ENCODE results near the gene PPT2. TPM values are rescaled to one million over a fixed set of nuclear protein-coding genes. Genes with fewer than 3 reads are reported as not detected.

PPT2 gene
- total RNA-seq, 6 donors from 2014 or later: 7.0 to 64.8 (median 16.8) TPM

DNA sequence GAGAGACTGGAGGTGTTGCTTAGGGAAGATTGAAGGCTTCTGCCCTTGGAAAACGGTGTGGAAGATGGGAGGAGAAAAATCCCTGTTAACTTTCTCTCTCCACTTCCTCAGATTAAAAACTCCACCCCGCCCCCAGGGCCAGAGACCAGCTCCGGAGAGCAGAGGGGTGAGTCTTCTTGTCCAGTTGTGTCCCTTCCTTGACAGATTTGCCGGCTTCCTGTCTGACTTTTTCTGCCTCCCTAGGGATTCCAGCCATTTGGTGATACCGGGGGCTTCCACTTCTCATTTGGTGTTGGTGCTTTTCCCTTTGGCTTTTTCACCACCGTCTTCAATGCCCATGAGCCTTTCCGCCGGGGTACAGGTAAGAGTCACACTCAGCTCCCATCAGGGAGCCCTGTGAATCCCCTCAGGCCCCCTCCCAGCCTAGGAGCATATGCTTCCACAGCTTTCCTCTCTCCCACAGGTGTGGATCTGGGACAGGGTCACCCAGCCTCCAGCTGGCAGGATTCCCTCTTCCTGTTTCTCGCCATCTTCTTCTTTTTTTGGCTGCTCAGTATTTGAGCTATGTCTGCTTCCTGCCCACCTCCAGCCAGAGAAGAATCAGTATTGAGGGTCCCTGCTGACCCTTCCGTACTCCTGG lies 25.9 kb downstream of the PPT2 start:
- WGBS, 2 donors: 69 to 75% methylated on average over 10 of the region's 10 CpGs

GRCh38 chr6:32181148-32181702 lies 27.3 kb downstream of the PPT2 start:
- Histone ChIP-seq H3K27me3 (no peaks in the 10 kb centered on the region), H3K27ac (peak overlapping the region in 2 of 4 donors; percentile 93 to 97), H3K36me3 (peaks cover 7 to 40% (median 24%) of the 10 kb centered on the region in 4 donors), H3K4me3 (peak overlapping the region in 1 of 4 donors; percentile 41), H3K9me3 (no peaks in the 10 kb centered on the region), H3K4me1 (peaks cover 41 to 61% (median 52%) of the 10 kb centered on the region in 4 donors)
- ATAC-seq (ENCODE audit: low FRiP score in 2 of 2) (no peak), DNase-seq (no peak)
- WGBS, 2 donors: 91% methylated on average over 15 of the region's 15 CpGs
- TF ChIP-seq, protein P1, sequence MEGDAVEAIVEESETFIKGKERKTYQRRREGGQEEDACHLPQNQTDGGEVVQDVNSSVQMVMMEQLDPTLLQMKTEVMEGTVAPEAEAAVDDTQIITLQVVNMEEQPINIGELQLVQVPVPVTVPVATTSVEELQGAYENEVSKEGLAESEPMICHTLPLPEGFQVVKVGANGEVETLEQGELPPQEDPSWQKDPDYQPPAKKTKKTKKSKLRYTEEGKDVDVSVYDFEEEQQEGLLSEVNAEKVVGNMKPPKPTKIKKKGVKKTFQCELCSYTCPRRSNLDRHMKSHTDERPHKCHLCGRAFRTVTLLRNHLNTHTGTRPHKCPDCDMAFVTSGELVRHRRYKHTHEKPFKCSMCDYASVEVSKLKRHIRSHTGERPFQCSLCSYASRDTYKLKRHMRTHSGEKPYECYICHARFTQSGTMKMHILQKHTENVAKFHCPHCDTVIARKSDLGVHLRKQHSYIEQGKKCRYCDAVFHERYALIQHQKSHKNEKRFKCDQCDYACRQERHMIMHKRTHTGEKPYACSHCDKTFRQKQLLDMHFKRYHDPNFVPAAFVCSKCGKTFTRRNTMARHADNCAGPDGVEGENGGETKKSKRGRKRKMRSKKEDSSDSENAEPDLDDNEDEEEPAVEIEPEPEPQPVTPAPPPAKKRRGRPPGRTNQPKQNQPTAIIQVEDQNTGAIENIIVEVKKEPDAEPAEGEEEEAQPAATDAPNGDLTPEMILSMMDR (IDR thresholded peaks at IDR 0.05): no peak
- TF ChIP-seq POLR2AphosphoS5 (IDR thresholded peaks at IDR 0.05) (no peak), EP300 (IDR thresholded peaks at IDR 0.05) (no peak), POLR2A (IDR thresholded peaks at IDR 0.05) (no peak)

More for the DNA sequence above, 25.9 kb downstream of the PPT2 start:
- peak overlapping the region in 3 of 4 donors; percentile 18 to 97 (median 95) for H3K27ac ChIP-seq
- H3K4me3 ChIP-seq: peak overlapping the region in 1 of 4 donors; percentile 80
- TF ChIP-seq EP300 (IDR thresholded peaks at IDR 0.05) (no peak), POLR2A (IDR thresholded peaks at IDR 0.05) (no peak), POLR2AphosphoS5 (IDR thresholded peaks at IDR 0.05) (no peak)
- TF ChIP-seq, protein P1 (IDR thresholded peaks at IDR 0.05): no peak
- ATAC-seq (ENCODE audit: low FRiP score in 2 of 2): no peak
- H3K9me3 ChIP-seq: no peaks in the 10 kb centered on the region
- H3K36me3 ChIP-seq: peaks cover 7 to 36% (median 22%) of the 10 kb centered on the region in 4 donors
- DNase-seq: no peak
- H3K27me3 ChIP-seq: no peaks in the 10 kb centered on the region
- H3K4me1 ChIP-seq: peaks cover 41 to 63% (median 53%) of the 10 kb centered on the region in 4 donors

- TF ChIP-seq EP300 (IDR thresholded peaks at IDR 0.05) (no peak), POLR2A (IDR thresholded peaks at IDR 0.05) (no peak), POLR2AphosphoS5 (IDR thresholded peaks at IDR 0.05) (no peak)
- TF ChIP-seq, protein P1 (IDR thresholded peaks at IDR 0.05): no peak
- Histone ChIP-seq H3K27ac (peak overlapping the region; percentile 72 to 98 (median 95)), H3K4me3 (peak overlapping the region in 2 of 4 donors; percentile 20 to 41), H3K27me3 (no peaks in the 10 kb centered on the region), H3K4me1 (peaks cover 38 to 61% (median 52%) of the 10 kb centered on the region in 4 donors), H3K36me3 (peaks cover 7 to 48% (median 29%) of the 10 kb centered on the region in 4 donors), H3K9me3 (no peaks in the 10 kb centered on the region)
- 82 to 83% methylated on average over 10 of the region's 10 CpGs for WGBS, 2 donors
- ATAC-seq (ENCODE audit: low FRiP score in 2 of 2) (no peak), DNase-seq (peak in 1 of 2 donors; percentile 33)
Measured at GRCh38 chr6:32181915-32182529, 28.1 kb downstream of the PPT2 start.

DNA sequence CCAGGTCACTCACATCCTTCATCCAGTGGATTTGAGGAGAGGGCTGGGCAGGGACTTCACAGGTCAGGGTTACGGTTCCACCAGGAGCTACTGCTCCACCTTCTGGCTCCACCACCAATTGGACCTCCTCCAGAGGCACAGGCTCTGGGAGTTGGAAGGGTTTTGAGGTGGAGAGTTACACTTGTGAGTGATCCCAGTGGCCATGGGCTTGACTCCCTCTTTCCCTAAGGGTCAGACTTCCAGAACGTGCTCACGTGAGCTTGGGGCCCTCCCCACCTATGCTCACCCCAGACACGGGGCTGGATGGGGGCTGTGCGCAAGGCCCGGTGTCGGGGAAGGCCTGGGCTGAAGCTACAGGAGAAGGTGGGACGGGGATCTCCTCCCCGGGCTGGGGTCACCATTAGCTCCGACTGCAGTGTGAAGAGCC lies 28.6 kb downstream of the PPT2 start:
- 82 to 92% methylated on average over 10 of the region's 10 CpGs for WGBS, 2 donors
- H3K4me3 ChIP-seq: peak overlapping the region in 3 of 4 donors; percentile 18 to 41 (median 20)
- peak overlapping the region; percentile 72 to 98 (median 95) for H3K27ac ChIP-seq
- DNase-seq (peak in 1 of 2 donors; percentile 52), ATAC-seq (ENCODE audit: low FRiP score in 2 of 2) (no peak)
- H3K4me1 ChIP-seq: peaks cover 43 to 62% (median 54%) of the 10 kb centered on the region in 4 donors
- no peaks in the 10 kb centered on the region for H3K27me3 ChIP-seq
- H3K36me3 ChIP-seq: peaks cover 7 to 53% (median 32%) of the 10 kb centered on the region in 4 donors
- H3K9me3 ChIP-seq: no peaks in the 10 kb centered on the region
- TF ChIP-seq, protein P1 (IDR thresholded peaks at IDR 0.05): no peak
- TF ChIP-seq POLR2AphosphoS5 (IDR thresholded peaks at IDR 0.05): no peak
- no peak for TF ChIP-seq POLR2A (IDR thresholded peaks at IDR 0.05)
- no peak for TF ChIP-seq EP300 (IDR thresholded peaks at IDR 0.05)
